Suprapubic skin (tissue), 4 donors: ENCODE results near the gene MTMR4. TPM values are rescaled to one million over a fixed set of nuclear protein-coding genes. Genes with fewer than 3 reads are reported as not detected.

ENCODE experiments used
- DNase-seq, 2 donors: peaks; one replicate each; pipeline ENCODE4 v3.0.0-alpha.2; 2019; ENCODE audit warnings: low spot score in 2 of 2
- H3K27ac ChIP-seq: fragments of 200-600 bp; sonication (generic); one replicate; pipeline ENCODE4 v1.5.1; 2019
- H3K27me3 ChIP-seq: fragments of 200-600 bp; sonication (generic); one replicate; pipeline ENCODE4 v1.5.1; 2019
- H3K36me3 ChIP-seq: fragments of 200-600 bp; sonication (generic); one replicate; pipeline ENCODE4 v1.5.1; 2019
- H3K4me1 ChIP-seq: fragments of 200-600 bp; sonication (generic); one replicate; pipeline ENCODE4 v1.5.1; 2019
- H3K4me3 ChIP-seq: fragments of 200-600 bp; sonication (generic); one replicate; pipeline ENCODE4 v1.5.1; 2019; ENCODE audit warnings: mild to moderate bottlenecking
- H3K9me3 ChIP-seq: fragments of 200-600 bp; sonication (generic); one replicate; pipeline ENCODE4 v1.5.1; 2019
- CTCF ChIP-seq, 2 donors: fragments of 200-600 bp in 1 of 2; fragments of 450-650 bp in 1 of 2; sonication (generic) in 1 of 2; IDR thresholded peaks; one replicate each; pipeline ENCODE4 v1.5.1; 2016 to 2019; ENCODE audit warnings: antibody characterized with exemption in 2 of 2, mild to moderate bottlenecking in 1 of 2, moderate library complexity in 1 of 2
- EP300 ChIP-seq: sonication (generic); formaldehyde crosslinking; IDR thresholded peaks from one replicate; pipeline ENCODE4 v1.6.1; 2017; ENCODE audit warnings: antibody characterized with exemption
- POLR2A ChIP-seq, 2 donors: fragments of 450-650 bp; IDR thresholded peaks; one replicate each; pipeline ENCODE4 v1.6.1; 2017; ENCODE audit warnings: antibody characterized with exemption in 2 of 2, mild to moderate bottlenecking in 2 of 2, moderate library complexity in 2 of 2
- POLR2AphosphoS5 ChIP-seq, 3 donors: sonication (generic); formaldehyde crosslinking; IDR thresholded peaks; one replicate each; pipeline ENCODE4 v1.6.1; 2017; ENCODE audit warnings: antibody characterized with exemption in 3 of 3
- WGBS: methylation state at CpG from one replicate; pipeline ENCODE4 v1.1.5; 2018; 5-methylcytosine and 5-hydroxymethylcytosine counted together
- total RNA-seq, 4 donors: library from RNA; depleted of rRNA; stranded (reverse); fragments of >200 nt; gene quantifications; one replicate each; pipeline ENCODE4 v1.1.0, GENCODE V29; 2016

MTMR4 gene
- total RNA-seq, 4 donors from 2014 or later: 31.7 to 66.0 (median 53.4) TPM

DNA sequence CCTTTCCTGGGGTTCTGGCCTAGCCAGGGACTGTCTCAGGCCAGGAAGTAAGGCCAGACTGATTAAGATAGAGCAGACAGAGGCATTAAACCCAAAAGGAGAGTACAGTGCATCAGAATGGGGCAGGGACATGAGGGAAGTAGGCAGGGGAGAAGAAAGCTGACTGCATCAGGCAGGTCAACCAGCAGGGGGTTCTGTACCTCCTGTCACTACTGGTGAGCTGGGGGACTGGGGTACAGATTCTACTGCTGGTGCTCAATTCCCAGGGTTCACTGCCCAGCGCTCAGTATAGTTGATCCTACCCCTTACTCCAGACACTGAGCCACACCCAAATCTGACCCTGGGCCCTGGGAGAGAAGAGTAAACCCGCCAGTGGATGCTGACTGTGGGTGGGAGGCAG is 12.9 kb upstream of the MTMR4 start:
- Histone ChIP-seq H3K4me3 (no peak overlapping the region), H3K9me3 (no peaks in the 10 kb centered on the region), H3K27me3 (no peaks in the 10 kb centered on the region), H3K27ac (no peak overlapping the region), H3K4me1 (peaks cover 24% of the 10 kb centered on the region), H3K36me3 (no peaks in the 10 kb centered on the region)
- TF ChIP-seq POLR2AphosphoS5 (IDR thresholded peaks at IDR 0.05) (no peak), EP300 (no peak), CTCF (IDR thresholded peaks at IDR 0.05) (no peak), POLR2A (IDR thresholded peaks at IDR 0.05) (no peak)
- no CpG with 5 or more reads among the region's 2 CpGs for WGBS
- DNase-seq: no peak

GRCh38 chr17:58525239-58525638 is 10.8 kb upstream of the MTMR4 start:
- no peaks in the 10 kb centered on the region for H3K9me3 ChIP-seq

GRCh38 chr17:58521680-58522079 is 7.2 kb upstream of the MTMR4 start:
- Histone ChIP-seq H3K27me3 (no peaks in the 10 kb centered on the region), H3K4me1 (peaks cover 30% of the 10 kb centered on the region), H3K9me3 (no peaks in the 10 kb centered on the region), H3K36me3 (no peaks in the 10 kb centered on the region), H3K27ac (no peak overlapping the region), H3K4me3 (no peak overlapping the region)
- DNase-seq: no peak
- TF ChIP-seq POLR2AphosphoS5 (IDR thresholded peaks at IDR 0.05) (no peak), POLR2A (IDR thresholded peaks at IDR 0.05) (no peak), EP300 (no peak), CTCF (IDR thresholded peaks at IDR 0.05) (no peak)
- 83% methylated on average over 9 of the region's 10 CpGs for WGBS

More at GRCh38 chr17:58525239-58525638, 10.8 kb upstream of the MTMR4 start:
- 23% methylated on average over 3 of the region's 3 CpGs for WGBS
- no peak overlapping the region for H3K4me3 ChIP-seq
- H3K36me3 ChIP-seq: no peaks in the 10 kb centered on the region
- no peak for TF ChIP-seq POLR2A (IDR thresholded peaks at IDR 0.05)
- no peak for TF ChIP-seq POLR2AphosphoS5 (IDR thresholded peaks at IDR 0.05)
- TF ChIP-seq CTCF (IDR thresholded peaks at IDR 0.05): no peak
- no peak for TF ChIP-seq EP300
- peak overlapping the region; percentile 23 for H3K27ac ChIP-seq
- peak in 1 of 2 donors; percentile 57 for DNase-seq
- no peaks in the 10 kb centered on the region for H3K27me3 ChIP-seq
- H3K4me1 ChIP-seq: peaks cover 13% of the 10 kb centered on the region

DNA sequence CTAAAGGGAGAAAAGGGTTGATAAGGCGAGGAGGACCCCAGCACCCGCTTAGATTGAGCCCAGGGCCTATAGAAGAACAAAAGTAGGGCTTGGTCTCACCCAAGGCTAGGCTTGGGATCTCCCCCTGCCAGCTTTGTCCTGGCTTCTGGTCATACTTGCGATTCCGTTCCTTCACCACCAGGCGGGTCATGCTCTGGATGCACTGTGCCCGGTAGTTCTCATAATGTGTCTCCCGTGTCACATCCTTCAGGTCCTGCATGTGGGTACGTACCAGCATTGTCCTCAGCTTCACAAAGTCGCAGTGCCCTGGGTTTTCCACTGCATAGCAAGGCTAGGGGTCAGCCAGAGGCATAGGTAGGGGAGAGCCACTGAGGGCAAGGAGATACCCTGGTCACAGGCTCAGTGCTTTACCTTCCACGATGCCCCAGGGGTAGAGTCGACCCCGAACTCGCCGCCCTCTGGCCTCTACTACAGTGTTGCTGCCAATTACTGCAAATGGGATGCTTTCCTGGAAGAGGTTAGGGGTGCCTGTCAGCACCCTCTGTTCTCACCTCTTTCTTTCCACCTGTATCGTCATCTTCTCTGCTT is 6.5 kb upstream of the MTMR4 start:
- peaks cover 4% of the 10 kb centered on the region for H3K36me3 ChIP-seq
- no peaks in the 10 kb centered on the region for H3K9me3 ChIP-seq
- no peak for DNase-seq
- no peak overlapping the region for H3K4me3 ChIP-seq
- H3K27ac ChIP-seq: no peak overlapping the region
- 89% methylated on average over 15 of the region's 15 CpGs for WGBS
- peaks cover 35% of the 10 kb centered on the region for H3K4me1 ChIP-seq
- TF ChIP-seq CTCF (IDR thresholded peaks at IDR 0.05) (peak in 1 of 2 donors; percentile 17), EP300 (no peak), POLR2A (IDR thresholded peaks at IDR 0.05) (no peak), POLR2AphosphoS5 (IDR thresholded peaks at IDR 0.05) (no peak)
- H3K27me3 ChIP-seq: no peaks in the 10 kb centered on the region

DNA sequence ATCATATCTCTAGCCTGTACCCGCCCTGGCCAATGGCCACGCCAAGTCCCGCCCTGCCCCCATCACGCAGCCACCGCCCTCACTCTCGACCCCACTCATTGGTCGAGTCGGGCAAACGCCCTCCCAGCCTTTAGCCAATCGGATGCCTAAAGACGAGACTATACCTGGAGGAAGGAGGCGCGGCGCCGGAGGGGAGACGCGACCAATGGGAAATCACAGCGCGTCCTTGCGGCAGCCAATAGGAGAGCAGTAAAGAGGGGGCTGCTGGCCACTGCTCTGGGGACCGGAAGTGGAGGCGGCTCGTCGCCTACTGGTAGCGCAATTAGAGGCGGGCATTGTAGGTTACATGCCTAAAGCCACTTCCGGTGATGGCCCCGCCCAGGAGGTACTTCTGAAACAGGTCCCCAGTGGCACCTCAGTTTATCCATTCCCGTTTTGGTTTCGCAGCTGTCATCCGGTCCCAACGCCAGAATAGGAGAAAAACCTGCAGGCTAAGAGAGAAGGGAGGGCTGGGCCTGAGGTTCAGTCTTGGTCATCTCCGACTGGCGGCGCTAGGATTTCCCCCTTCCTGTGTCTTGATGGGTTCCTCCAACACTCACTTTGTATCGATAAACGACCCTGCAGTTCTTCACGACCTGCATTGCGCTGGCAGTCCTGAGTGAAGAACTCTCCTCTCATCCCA is 3.6 kb upstream of the MTMR4 start:
- DNase-seq: peak; percentile 100
- peaks cover 50% of the 10 kb centered on the region for H3K4me1 ChIP-seq
- 0% methylated on average over 24 of the region's 39 CpGs for WGBS

More for the DNA sequence above, 3.6 kb upstream of the MTMR4 start:
- Histone ChIP-seq H3K4me3 (peak overlapping the region; percentile 65), H3K27me3 (no peaks in the 10 kb centered on the region), H3K9me3 (no peaks in the 10 kb centered on the region), H3K36me3 (peaks cover 6% of the 10 kb centered on the region), H3K27ac (peak overlapping the region; percentile 93)
- TF ChIP-seq POLR2A (IDR thresholded peaks at IDR 0.05) (peak in 1 of 2 donors; percentile 28), EP300 (no peak), POLR2AphosphoS5 (IDR thresholded peaks at IDR 0.05) (peak in 1 of 3 donors; percentile 33), CTCF (IDR thresholded peaks at IDR 0.05) (no peak)
